Measurements from ENCODE around the gene EVI5L.

EVI5L gene

GRCh38 chr19:7842661-7843294 lies 12.8 kb downstream of the EVI5L start:
- no peak for DNase-seq (ENCODE audit: low read depth)
- TF ChIP-seq CTCF (IDR thresholded peaks at IDR 0.05; ENCODE audit: control insufficient read depth, insufficient read depth, low read depth, low read length, missing control alignments) = no peak

GRCh38 chr19:7843521-7843920 lies 13.5 kb downstream of the EVI5L start:
- DNase-seq (ENCODE audit: low read depth) = no peak
- TF ChIP-seq CTCF (IDR thresholded peaks at IDR 0.05; ENCODE audit: control insufficient read depth, insufficient read depth, low read depth, low read length, missing control alignments) = no peak
- H3K4me3 ChIP-seq (ENCODE audit: control insufficient read depth, low read depth, low read length) = no peak overlapping the region

More at GRCh38 chr19:7842661-7843294, 12.8 kb downstream of the EVI5L start:
- no peak overlapping the region for H3K4me3 ChIP-seq (ENCODE audit: control insufficient read depth, low read depth, low read length)

GRCh38 chr19:7844405-7844804 lies 14.4 kb downstream of the EVI5L start:
- H3K4me3 ChIP-seq (ENCODE audit: control insufficient read depth, low read depth, low read length) = no peak overlapping the region
- no peak for TF ChIP-seq CTCF (IDR thresholded peaks at IDR 0.05; ENCODE audit: control insufficient read depth, insufficient read depth, low read depth, low read length, missing control alignments)
- DNase-seq (ENCODE audit: low read depth) = no peak

- no peak for DNase-seq (ENCODE audit: low read depth)
- TF ChIP-seq CTCF (IDR thresholded peaks at IDR 0.05; ENCODE audit: control insufficient read depth, insufficient read depth, low read depth, low read length, missing control alignments) = no peak
- no peak overlapping the region for H3K4me3 ChIP-seq (ENCODE audit: control insufficient read depth, low read depth, low read length)
Measured at GRCh38 chr19:7844951-7845350, 14.9 kb downstream of the EVI5L start.

GRCh38 chr19:7845390-7846154 lies 15.6 kb downstream of the EVI5L start:
- no peak for TF ChIP-seq CTCF (IDR thresholded peaks at IDR 0.05; ENCODE audit: control insufficient read depth, insufficient read depth, low read depth, low read length, missing control alignments)
- H3K4me3 ChIP-seq (ENCODE audit: control insufficient read depth, low read depth, low read length) = no peak overlapping the region
- DNase-seq (ENCODE audit: low read depth) = no peak

GRCh38 chr19:7846155-7846646 lies 16.2 kb downstream of the EVI5L start:
- TF ChIP-seq CTCF (IDR thresholded peaks at IDR 0.05; ENCODE audit: control insufficient read depth, insufficient read depth, low read depth, low read length, missing control alignments) = no peak
- no peak overlapping the region for H3K4me3 ChIP-seq (ENCODE audit: control insufficient read depth, low read depth, low read length)
- no peak for DNase-seq (ENCODE audit: low read depth)

Measured in AG09309 (cell line).